GM11168 (cell line): ENCODE data around the gene PIK3IP1.

Experiments
- in situ Hi-C: fragments of 300-500 bp; cut with MboI; formaldehyde crosslinking; loops from one replicate; pipeline ENCODE4 v1.12.0; 2022; ENCODE audit warnings: low sequenced_read_pairs; ENCODE audit not compliant: unreplicated experiment

PIK3IP1 gene

GRCh38 chr22:31281733-31282132 is 10.6 kb downstream of the PIK3IP1 start:
- in situ Hi-C loops, result no loop called here

GRCh38 chr22:31279821-31280505 is 12.3 kb downstream of the PIK3IP1 start:
- in situ Hi-C loops, result no loop called here

GRCh38 chr22:31279327-31279669 is 13.0 kb downstream of the PIK3IP1 start:
- in situ Hi-C loops, result no loop called here

DNA sequence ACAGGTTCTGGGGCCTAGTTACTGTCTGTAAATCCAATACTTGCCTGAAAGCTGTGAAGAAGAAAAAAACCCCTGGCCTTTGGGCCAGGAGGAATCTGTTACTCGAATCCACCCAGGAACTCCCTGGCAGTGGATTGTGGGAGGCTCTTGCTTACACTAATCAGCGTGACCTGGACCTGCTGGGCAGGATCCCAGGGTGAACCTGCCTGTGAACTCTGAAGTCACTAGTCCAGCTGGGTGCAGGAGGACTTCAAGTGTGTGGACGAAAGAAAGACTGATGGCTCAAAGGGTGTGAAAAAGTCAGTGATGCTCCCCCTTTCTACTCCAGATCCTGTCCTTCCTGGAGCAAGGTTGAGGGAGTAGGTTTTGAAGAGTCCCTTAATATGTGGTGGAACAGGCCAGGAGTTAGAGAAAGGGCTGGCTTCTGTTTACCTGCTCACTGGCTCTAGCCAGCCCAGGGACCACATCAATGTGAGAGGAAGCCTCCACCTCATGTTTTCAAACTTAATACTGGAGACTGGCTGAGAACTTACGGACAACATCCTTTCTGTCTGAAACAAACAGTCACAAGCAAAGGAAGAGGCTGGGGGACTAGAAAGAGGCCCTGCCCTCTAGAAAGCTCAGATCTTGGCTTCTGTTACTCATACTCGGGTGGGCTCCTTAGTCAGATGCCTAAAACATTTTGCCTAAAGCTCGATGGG is 13.5 kb downstream of the PIK3IP1 start:
- in situ Hi-C loops, result no loop called here

DNA sequence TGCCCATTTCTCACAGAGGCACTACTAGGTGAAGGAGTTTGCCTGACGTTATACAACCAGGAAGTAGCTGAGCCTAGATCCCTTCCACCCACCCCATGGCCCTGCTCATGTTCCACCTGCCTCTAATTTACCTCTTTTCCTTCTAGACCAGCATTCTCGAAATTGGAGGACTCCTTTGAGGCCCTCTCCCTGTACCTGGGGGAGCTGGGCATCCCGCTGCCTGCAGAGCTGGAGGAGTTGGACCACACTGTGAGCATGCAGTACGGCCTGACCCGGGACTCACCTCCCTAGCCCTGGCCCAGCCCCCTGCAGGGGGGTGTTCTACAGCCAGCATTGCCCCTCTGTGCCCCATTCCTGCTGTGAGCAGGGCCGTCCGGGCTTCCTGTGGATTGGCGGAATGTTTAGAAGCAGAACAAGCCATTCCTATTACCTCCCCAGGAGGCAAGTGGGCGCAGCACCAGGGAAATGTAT is 14.1 kb downstream of the PIK3IP1 start:
- in situ Hi-C loops, result no loop called here

GRCh38 chr22:31277741-31278140 is 14.5 kb downstream of the PIK3IP1 start:
- in situ Hi-C loops, result no loop called here

GRCh38 chr22:31276426-31277167 is 15.7 kb downstream of the PIK3IP1 start:
- in situ Hi-C loops, result no loop called here

DNA sequence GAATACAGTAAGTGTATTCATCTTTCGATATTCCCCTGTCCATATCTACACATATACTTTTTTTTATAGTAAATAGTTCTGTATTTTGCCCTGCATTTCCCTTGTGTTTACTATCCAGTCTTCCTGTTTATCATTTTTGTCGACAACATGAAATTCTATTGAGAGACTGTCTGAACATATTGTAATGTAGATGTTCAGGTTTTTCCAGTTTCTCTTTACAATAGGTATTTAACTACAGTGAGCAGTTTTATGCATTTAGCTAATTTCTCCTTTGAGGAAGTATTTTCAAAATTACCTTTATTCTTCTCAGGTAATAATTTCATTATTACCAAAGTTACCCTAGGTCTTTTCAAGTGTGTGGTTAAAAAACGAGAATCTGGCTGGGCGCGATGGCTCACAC is 16.7 kb downstream of the PIK3IP1 start:
- in situ Hi-C loops, result no loop called here

DNA sequence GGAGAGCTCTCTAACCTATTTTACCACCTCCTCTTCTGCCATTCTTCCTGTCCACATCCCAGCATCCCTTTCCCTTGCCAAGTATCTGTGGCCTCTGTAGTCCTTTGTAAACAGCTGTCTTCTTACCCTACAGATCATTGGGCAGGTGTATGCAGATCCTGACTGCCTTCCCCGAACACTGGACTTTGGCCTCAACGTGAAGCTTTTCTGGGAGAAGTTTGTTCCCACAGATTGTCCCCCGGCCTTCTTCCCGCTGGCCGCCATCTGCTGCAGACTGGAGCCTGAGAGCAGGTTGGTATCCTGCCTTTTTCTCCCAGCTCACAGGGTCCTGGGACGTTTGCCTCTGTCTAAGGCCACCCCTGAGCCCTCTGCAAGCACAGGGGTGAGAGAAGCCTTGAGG is 17.3 kb downstream of the PIK3IP1 start:
- in situ Hi-C loops, result no loop called here

DNA sequence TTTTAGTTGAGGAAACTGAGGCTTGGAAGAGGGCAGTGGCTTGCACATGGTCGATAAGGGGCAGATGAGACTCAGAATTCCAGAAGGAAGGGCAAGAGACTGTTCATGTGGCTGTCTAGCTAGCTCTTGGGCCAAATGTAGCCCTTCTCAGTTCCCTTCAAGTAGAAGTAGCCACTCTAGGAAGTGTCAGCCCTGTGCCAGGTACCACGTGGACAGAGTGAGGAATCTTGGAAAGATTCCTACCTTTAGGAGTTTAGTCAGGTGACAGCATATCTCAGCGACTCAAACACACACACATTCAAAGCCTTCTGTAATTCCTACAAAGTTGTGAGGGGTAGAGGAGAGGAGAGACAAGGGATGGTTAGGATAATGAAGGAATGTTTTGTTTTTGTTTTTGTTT is 18.3 kb downstream of the PIK3IP1 start:
- in situ Hi-C loops, result no loop called here

DNA sequence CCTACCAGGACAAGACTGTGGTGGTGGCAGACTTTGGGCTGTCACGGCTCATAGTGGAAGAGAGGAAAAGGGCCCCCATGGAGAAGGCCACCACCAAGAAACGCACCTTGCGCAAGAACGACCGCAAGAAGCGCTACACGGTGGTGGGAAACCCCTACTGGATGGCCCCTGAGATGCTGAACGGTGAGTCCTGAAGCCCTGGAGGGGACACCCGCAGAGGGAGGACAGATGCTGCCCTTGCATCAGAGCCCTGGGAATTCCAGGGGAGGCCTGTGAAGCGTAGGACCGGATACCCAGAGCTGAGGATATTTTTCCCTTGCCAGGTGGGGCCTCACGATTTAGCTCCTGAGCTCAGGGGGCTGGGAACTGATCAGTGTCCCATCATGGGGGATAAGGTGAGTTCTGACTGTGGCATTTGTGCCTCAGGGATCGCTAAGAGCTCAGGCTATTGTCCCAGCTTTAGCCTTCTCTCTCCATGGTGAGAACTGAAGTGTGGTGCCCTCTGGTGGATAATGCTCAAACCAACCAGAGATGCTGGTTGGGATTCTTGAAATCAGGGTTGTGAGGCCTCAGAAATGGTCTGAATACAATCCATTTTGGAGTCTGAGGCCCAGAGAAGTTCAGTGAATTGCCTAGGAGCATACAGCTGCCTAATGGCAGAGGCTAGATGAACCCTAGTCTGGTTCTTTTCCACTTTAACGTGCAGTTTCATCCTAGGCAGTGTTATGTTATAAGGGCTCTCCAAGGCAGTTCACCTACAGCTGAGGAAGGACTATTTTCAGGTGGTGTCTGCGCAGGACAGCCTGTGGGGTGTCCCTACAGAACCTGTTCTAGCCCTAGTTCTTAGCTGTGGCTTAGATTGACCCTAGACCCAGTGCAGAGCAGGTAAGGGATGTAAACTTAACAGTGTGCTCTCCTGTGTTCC is 19.5 kb downstream of the PIK3IP1 start:
- in situ Hi-C loops, result no loop called here

- in situ Hi-C loops, result no loop called here
These were observed 20.8 kb downstream of the PIK3IP1 start for GRCh38 chr22:31271485-31271884.

- in situ Hi-C loops, result no loop called here
These were observed 21.3 kb downstream of the PIK3IP1 start for GRCh38 chr22:31271026-31271425.

- in situ Hi-C loops, result no loop called here
These were observed 22.3 kb downstream of the PIK3IP1 start for GRCh38 chr22:31269892-31270579.

GRCh38 chr22:31268281-31268680 is 24.0 kb downstream of the PIK3IP1 start:
- in situ Hi-C loops, result no loop called here

- in situ Hi-C loops, result no loop called here
These were observed 28.2 kb downstream of the PIK3IP1 start for GRCh38 chr22:31263896-31264640.

GRCh38 chr22:31262312-31263133 is 29.8 kb downstream of the PIK3IP1 start:
- in situ Hi-C loops, result no loop called here

- in situ Hi-C loops, result no loop called here
These were observed 31.8 kb downstream of the PIK3IP1 start for GRCh38 chr22:31260474-31260856.
